GM19372 (cell line): ENCODE data around the gene NFATC1.

ENCODE experiments used
- ATAC-seq: cut with Tn5 transposase; IDR thresholded peaks from one replicate; pipeline ENCODE4 v1.9.1; 2021; ENCODE audit warnings: mild to moderate bottlenecking, low read depth, moderate library complexity; ENCODE audit not compliant: unreplicated experiment

NFATC1 gene

GRCh38 chr18:79420033-79420745 is 24.5 kb downstream of the NFATC1 start:
- ATAC-seq, result no peak

GRCh38 chr18:79421275-79421857 is 25.6 kb downstream of the NFATC1 start:
- ATAC-seq, result no peak

DNA sequence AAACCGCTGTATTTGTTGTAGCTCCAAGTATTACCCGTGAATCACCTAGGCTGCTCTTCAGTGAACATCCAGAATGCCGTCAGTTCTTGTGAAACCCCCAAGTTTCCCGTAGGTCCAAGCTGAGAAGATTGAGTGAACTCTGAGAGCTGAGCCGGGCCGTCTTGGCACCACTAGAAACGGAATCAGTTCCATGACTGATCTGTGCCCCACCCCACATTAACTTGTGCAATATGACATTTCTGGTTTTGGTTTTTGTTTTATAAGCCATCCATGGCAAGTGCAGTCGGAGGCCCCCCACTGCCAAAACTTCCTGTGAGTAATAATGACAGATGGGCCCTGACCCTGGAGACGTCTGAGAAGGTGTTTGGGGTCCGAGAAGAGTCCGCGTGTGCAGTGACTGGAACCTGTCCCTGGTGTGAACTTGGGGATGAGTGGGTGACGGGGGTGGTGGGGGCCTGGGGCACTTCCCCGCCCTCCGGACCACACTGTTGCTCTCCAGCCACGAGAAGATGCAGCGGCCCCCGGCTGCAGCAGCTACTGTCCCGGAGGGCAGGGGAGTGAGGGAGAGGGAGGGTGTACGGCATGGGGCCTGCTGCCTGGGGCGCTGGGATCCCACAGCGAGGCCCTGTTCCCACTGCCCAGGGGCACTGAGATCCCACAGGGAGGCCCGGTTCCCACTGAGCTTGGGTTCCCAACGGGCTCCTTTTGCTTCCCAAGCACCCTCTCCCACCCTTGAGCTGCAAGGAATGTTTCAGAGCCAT is 26.5 kb downstream of the NFATC1 start:
- no peak for ATAC-seq

GRCh38 chr18:79422783-79423165 is 27.0 kb downstream of the NFATC1 start:
- ATAC-seq, result no peak

GRCh38 chr18:79423211-79424007 is 27.7 kb downstream of the NFATC1 start:
- ATAC-seq, result no peak

GRCh38 chr18:79424008-79424565 is 28.4 kb downstream of the NFATC1 start:
- no peak for ATAC-seq

GRCh38 chr18:79424880-79425568 is 29.3 kb downstream of the NFATC1 start:
- no peak for ATAC-seq

DNA sequence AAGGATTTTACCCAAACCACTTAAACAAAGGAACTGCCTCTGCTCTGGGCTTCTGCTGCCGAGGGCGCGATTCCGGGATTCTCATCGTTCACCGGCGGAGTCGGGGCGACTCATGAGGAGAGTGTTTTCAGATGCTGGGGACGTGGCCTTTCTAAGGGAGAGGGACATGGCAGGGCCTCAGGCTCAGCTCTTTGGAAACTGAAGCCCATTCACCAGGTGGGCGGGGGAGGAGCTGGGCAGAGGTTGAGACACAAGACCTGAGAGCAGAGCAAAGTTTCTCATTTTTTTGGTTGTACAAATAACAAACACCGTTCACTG is 29.8 kb downstream of the NFATC1 start:
- no peak for ATAC-seq

GRCh38 chr18:79426376-79427300 is 30.9 kb downstream of the NFATC1 start:
- ATAC-seq, result no peak

DNA sequence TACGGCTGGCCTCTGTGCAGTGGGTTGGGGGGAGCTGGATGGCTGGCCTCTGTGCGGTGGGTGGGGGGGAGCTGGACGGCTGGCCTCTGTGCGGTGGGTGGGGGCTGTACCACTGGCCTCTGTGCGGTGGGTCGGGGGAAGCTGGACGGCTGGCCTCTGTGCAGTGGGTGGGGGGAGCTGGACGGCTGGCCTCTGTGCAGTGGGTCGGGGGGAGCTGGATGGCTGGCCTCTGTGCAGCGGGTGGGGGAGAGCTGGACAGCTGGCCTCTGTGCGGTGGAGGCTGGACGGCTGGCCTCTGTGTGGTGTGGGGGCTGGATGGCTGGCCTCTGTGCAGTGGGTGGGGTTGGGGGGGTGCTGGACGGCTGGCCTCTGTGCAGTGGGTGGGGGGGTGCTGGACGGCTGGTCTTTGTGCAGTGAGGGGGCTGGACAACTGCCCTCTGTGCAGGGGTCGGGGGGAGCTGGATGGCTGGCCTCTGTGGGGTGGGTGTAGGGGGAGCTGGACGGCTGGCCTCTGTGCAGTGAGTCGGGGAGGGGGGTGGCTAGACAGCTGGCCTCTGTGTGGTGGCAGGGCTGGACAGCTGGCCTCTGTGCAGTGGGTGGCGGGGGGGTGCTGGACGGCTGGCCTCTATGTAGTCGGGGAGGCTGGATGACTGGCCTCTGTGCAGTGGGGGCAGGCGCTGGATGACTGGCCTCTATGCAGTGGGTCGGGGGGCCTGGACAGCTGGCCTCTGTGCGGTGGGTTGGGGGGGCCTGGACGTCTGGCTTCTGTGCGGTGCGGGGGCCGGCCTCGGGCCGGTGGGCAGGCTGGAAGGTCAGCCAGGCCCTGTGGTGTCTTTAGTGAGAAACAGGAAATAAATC is 31.9 kb downstream of the NFATC1 start:
- no peak for ATAC-seq

DNA sequence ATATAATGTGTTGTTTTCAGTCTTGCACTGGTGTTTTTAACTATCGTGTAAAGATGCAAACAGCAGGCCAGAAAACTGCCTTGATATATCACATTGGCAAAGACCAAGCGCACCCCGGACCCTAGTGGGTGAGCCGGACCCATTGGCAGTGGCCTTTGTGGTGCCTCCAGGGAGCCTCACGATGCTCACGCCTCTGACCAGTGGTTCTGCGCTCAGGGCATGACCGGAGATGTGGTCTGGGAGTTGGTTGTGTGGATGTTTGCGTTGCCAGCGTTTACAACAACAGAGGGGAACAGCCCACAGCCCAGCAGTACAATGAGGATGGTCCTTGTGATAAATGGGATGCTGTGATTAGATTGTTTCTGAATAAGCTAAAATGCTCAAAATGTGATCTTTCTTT is 32.6 kb downstream of the NFATC1 start:
- no peak for ATAC-seq

GRCh38 chr18:79429381-79429780 is 33.7 kb downstream of the NFATC1 start:
- ATAC-seq, result no peak

DNA sequence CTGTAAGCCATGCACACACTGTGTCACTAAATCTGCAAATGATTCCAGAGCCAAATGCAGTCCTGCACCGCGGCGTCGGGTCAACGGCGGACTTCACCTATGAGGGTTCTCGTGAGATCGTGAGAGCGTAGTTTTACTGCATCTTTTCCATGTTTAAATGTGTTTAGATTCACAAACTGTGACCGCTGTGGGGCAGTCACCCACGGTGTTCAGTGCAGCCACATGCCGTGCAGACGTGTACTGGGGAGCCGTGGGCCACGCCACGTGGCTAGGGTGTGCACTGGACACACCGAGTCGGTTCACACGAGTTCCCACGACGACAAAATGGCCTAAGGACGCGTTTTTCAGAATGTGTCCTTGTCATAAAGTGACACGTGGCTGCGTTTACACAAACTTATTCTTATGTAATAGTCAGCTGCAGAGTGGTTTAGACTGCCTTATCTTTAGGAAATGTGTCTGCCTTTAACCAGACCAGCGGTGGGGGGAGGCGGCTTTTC is 34.1 kb downstream of the NFATC1 start:
- ATAC-seq, result no peak

GRCh38 chr18:79432376-79433120 is 36.8 kb downstream of the NFATC1 start:
- no peak for ATAC-seq

DNA sequence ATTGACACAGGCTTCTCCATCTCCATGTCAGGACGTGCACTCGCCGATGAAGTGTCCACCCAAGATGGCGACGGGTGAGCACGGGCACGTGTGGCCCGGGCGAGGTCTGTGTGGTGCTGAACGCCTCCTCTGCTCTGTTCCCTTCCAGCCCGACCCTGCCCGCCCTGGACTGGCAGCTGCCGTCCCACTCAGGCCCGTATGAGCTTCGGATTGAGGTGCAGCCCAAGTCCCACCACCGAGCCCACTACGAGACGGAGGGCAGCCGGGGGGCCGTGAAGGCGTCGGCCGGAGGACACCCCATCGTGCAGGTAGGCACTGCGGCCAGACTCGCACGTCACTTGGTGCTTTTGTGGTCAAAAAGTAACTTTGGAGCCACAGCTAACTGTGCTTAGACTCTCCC is 37.7 kb downstream of the NFATC1 start:
- ATAC-seq, result no peak

GRCh38 chr18:79434607-79435401 is 39.1 kb downstream of the NFATC1 start:
- no peak for ATAC-seq
